Peyer's patch (tissue), 4 donors: ENCODE data around the gene TMC3.

Experiments
- POLR2A ChIP-seq, 2 donors: fragments of 450-650 bp; IDR thresholded peaks; one replicate each; pipeline ENCODE4 v1.5.1; 2017; ENCODE audit warnings: antibody characterized with exemption in 2 of 2, mild to moderate bottlenecking in 2 of 2, moderate library complexity in 2 of 2
- TF ChIP-seq, protein P1 (sequence below), 6 experiments: fragments of 450-650 bp in 4 of 6; fragments of 200-600 bp in 2 of 6; sonication (generic) in 1 of 6; IDR thresholded peaks; one replicate each; pipeline ENCODE4 v1.5.1; 2017 to 2019; ENCODE audit warnings: antibody characterized with exemption in 6 of 6, mild to moderate bottlenecking in 3 of 6, moderate library complexity in 1 of 6

DNA sequence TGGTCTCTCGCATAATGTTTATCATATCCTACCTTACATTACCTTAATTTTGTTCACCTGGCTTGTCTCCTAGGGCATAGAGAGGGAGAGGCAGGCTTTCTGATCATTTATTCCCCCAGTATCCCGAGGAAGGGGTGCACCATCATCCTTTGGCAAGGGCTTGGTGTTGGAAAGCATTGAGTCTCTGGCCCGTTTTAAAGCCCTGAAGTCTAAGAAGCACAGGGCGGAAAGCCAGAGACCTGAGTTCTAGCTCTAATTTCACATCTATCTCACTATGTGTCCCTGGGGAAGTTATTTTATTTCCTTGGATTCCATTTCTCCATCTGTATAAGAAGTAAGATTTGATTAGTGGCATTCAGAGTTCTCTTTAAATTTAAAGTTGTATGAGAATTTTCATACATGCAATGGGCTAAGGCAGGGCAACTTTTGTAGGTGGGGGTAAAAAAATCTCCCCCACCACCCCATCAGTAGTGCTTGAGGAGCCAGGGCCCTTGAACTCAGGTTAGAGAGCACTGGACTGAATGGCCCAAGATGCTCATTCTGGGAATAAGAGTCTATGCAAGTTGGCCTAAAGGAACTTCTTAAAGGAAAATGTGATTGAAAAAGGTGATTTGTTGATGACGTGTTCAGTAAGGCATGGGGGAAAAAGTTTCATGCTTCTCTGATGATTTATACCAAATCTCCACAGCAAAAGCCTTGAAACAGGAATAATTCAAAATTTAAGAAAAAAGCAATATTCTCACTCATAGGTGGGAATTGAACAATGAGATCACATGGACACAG lies 10.1 kb downstream of the TMC3 start:
- TF ChIP-seq, protein P1, sequence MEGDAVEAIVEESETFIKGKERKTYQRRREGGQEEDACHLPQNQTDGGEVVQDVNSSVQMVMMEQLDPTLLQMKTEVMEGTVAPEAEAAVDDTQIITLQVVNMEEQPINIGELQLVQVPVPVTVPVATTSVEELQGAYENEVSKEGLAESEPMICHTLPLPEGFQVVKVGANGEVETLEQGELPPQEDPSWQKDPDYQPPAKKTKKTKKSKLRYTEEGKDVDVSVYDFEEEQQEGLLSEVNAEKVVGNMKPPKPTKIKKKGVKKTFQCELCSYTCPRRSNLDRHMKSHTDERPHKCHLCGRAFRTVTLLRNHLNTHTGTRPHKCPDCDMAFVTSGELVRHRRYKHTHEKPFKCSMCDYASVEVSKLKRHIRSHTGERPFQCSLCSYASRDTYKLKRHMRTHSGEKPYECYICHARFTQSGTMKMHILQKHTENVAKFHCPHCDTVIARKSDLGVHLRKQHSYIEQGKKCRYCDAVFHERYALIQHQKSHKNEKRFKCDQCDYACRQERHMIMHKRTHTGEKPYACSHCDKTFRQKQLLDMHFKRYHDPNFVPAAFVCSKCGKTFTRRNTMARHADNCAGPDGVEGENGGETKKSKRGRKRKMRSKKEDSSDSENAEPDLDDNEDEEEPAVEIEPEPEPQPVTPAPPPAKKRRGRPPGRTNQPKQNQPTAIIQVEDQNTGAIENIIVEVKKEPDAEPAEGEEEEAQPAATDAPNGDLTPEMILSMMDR (IDR thresholded peaks at IDR 0.05) = no peak
- TF ChIP-seq POLR2A (IDR thresholded peaks at IDR 0.05) = no peak
